C4-2B (cell line): Measurements from ENCODE around the gene MRPL37.

Experiments used
- ZFX ChIP-seq: fragments of 450-650 bp; IDR thresholded peaks from 2 replicates; pipeline ENCODE4 v1.6.1; 2017
- TF ChIP-seq, protein P1 (sequence below): fragments of 450-650 bp; conservative IDR thresholded peaks from 2 replicates; pipeline ENCODE4 v1.5.1; 2017; ENCODE audit warnings: mild to moderate bottlenecking

DNA sequence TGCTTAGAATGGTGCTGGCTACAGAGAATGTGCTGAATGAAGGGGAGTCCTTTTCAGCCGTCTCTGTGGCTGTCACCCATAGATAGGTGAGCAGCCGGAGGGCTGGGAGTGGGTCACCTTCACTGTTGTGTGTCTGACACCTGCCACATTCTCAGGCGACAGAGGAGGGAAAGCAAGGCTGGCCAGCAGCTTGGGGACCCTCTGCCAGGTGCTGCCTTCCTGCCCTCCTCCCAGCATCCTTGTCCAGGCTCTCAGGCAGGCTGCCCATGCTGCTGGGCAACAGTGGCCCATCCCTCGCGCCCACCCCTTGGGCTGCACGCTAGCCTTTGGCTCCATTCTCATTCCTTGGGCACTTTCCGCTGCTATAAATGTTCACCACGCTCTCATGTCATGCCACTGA, 22.2 kb upstream of the MRPL37 start:
- TF ChIP-seq, protein P1, sequence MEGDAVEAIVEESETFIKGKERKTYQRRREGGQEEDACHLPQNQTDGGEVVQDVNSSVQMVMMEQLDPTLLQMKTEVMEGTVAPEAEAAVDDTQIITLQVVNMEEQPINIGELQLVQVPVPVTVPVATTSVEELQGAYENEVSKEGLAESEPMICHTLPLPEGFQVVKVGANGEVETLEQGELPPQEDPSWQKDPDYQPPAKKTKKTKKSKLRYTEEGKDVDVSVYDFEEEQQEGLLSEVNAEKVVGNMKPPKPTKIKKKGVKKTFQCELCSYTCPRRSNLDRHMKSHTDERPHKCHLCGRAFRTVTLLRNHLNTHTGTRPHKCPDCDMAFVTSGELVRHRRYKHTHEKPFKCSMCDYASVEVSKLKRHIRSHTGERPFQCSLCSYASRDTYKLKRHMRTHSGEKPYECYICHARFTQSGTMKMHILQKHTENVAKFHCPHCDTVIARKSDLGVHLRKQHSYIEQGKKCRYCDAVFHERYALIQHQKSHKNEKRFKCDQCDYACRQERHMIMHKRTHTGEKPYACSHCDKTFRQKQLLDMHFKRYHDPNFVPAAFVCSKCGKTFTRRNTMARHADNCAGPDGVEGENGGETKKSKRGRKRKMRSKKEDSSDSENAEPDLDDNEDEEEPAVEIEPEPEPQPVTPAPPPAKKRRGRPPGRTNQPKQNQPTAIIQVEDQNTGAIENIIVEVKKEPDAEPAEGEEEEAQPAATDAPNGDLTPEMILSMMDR = no peak
- TF ChIP-seq ZFX = no peak
